ENCODE measurements around the gene MYPN.
"Not testable (repeated sequence)": the region's sequence is repeated elsewhere in the genome, so short reads cannot be mapped to it uniquely, and the experiment has no call there.

The MYPN gene

DNA sequence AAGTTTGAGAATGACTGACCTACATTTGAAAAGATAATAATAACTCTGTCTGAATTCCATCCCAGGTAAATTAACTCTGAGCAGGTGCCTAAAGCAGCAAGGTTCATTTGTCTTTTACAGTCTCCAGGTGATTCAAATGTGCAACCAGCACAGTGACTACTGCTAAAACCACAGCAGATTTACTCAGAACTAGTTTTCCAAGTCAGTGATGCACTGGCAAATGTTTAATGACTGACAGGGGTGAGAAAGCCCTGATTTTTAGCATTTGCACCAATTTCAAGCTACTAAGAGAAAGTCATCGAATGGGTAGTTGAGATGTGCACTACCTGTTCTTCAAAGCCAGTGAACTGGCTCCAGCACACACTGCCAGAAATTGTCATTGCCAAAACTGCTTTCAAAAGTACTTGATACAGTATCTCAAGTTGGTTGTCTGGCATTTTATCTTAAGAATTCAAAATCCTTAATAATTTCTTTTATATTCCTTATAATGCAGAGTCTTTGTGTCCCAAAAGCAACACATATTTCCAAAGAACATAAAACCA is 62.3 kb downstream of the MYPN start:
- no peak for DNase-seq (ENCODE audit: low read depth in 2 of 3, low spot score in 2 of 3)

- DNase-seq (ENCODE audit: low read depth in 2 of 3, low spot score in 2 of 3), result no peak
Observed at GRCh38 chr10:68172324-68172723, 63.0 kb downstream of the MYPN start.

DNA sequence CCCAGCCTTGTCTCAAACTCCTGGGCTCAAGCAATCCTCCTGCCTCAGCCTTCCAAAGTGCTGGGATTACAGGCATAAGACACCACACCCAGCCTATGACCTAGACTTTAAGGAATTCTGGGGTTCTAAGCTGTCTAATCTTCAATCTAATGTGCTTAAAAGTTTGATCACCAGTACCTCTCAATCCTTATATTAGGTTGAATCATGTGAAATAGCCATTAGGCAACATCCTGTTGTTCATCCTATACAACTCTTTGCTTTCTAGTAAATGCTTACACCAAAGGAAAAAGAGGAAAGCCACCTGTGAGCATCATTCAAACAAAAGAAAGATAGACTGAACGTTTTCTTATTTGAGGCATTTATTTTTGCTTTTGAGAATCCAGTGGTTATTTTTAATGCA is 66.7 kb downstream of the MYPN start:
- DNase-seq (ENCODE audit: low read depth in 2 of 3, low spot score in 2 of 3), result no peak

DNA sequence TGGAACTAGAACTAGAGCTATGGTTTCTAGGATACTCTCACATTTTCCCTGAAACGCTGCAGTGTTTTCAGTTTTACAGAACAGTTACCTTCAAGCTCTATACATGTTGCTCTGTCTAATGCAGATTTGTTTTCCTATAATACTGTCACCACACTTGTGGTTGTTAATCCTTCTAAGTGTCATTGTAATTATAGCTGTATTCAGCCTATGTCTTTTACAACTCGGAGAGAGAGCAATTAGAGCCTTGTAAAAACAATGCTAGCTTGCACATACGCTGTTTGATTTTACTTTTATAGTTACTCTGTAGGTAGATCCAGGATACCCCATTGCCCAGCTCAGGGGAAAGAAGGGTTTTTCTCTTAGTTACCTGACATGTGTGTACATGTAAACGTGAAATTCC is 67.5 kb downstream of the MYPN start:
- no peak for DNase-seq (ENCODE audit: low read depth in 2 of 3, low spot score in 2 of 3)

DNA sequence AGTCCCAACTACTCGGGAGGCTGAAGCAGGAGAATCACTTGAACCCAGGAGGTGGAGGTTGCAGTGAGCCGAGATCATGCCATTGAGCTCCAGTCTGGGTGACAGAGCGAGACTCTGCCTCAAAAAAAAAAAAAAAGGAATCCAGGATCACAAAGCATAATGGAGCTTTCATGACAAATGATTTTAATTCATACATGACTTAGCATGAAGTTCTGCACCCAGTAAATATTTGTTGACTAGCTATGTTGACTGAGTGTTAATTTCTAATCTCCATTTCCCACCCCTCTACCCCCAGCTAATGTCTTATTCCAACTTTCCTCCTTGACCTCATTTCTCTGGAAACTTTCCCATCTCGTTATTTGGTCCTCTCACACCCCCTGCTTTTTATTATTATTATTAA is 69.3 kb downstream of the MYPN start:
- no peak for DNase-seq (ENCODE audit: low read depth in 2 of 3, low spot score in 2 of 3)

- no peak for DNase-seq (ENCODE audit: low read depth in 2 of 3, low spot score in 2 of 3)
Observed at GRCh38 chr10:68179016-68179415, 69.7 kb downstream of the MYPN start.

GRCh38 chr10:68180490-68180889 is 71.2 kb downstream of the MYPN start:
- no peak for DNase-seq (ENCODE audit: low read depth in 2 of 3, low spot score in 2 of 3)

GRCh38 chr10:68184546-68184945 is 75.3 kb downstream of the MYPN start:
- no peak for DNase-seq (ENCODE audit: low read depth in 2 of 3, low spot score in 2 of 3)

GRCh38 chr10:68185085-68185484 is 75.8 kb downstream of the MYPN start:
- DNase-seq (ENCODE audit: low read depth in 2 of 3, low spot score in 2 of 3), result no peak

- DNase-seq (ENCODE audit: low read depth in 2 of 3, low spot score in 2 of 3), result no peak
Observed at GRCh38 chr10:68188835-68189234, 79.5 kb downstream of the MYPN start.

GRCh38 chr10:68192113-68192512 is 82.8 kb downstream of the MYPN start:
- DNase-seq (ENCODE audit: low read depth in 2 of 3, low spot score in 2 of 3), result no peak

DNA sequence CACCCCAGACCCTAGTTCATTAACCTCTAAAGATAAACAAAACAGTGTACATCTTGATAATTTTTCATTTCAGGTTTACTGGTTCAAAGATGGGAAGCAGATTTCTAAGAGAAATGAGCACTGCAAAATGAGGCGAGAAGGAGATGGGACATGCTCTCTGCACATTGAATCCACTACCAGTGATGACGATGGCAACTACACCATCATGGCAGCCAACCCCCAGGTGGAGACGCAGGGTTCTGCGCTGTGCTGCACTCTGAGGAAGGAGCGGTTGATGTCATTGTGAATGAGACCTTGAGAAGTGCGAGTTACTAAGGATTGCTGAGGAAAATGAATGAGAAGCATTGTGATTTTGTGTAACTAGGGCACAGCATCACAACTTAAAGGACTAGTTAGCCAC is 85.0 kb downstream of the MYPN start:
- no peak for DNase-seq (ENCODE audit: low read depth in 2 of 3, low spot score in 2 of 3)

GRCh38 chr10:68195776-68196175 is 86.5 kb downstream of the MYPN start:
- DNase-seq (ENCODE audit: low read depth in 2 of 3, low spot score in 2 of 3), result not testable (repeated sequence)

DNA sequence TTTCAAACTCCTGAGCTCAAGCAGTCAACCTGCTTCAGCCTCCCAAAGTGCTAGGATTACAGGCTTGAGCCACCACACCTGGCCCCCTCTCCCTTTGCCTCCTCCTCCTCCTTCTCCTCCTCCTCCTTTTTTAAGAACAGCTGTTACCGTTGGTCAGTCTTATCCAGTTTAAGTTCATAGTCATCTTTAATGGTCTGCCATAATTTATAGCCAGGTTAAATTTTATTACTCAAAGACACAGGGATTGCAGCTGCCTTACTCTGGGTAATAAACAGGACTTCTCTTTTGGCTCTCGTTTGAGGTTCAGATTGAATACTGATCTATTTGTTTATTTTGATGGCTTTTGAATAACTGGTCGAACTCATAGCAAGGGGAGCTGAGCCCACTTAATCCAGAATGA is 87.4 kb downstream of the MYPN start:
- no peak for DNase-seq (ENCODE audit: low read depth in 2 of 3, low spot score in 2 of 3)

DNA sequence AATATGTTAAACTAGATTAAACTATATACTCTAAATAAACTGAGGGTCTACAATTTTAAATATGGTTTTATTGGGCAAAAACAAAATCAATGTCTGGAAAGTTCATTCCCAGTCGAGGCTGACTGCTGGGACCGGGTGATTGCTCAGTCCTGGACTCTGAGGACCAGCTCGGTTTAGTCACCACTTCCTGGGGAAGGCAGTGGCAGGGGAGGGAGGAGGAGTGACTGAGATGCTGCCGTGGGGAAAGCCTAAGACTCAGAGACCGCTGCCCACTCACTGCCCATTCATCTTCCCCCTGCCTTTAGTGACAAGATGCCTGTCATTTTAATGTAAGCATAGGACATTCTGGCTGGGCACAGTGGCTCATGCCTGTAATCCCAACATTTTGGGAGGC is 93.7 kb downstream of the MYPN start:
- DNase-seq (ENCODE audit: low read depth in 2 of 3, low spot score in 2 of 3), result no peak

DNA sequence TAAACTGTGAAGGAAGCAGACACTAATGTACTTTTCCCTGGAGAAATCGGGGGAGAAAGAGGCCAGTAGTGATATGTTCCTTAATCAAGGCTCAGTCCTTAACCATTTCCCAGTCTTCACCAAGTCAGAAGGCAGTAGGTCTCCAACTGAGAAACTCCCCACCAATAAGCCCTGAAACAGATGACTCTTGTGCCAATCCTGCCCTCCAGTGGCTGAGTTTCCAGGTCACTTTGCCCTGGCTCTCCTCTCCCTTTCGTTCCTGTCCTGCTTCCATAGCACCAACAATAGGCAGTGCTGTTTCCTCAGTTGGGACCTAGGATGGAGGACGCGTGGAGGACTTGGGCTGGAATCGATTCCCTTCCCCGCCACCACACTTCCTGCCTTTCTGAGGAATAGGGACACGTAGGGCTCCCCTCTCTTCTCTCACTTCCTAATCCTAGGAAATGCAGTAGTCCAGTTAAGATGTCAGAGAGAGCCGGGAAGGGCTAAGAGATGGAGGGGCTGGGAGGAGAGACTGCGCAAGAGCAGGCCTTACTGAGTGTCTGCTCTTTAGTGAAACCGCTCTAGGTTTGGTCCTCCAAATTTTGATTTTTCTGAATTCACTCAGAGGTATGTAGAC is 99.2 kb downstream of the MYPN start:
- no peak for DNase-seq (ENCODE audit: low read depth in 2 of 3, low spot score in 2 of 3)

DNA sequence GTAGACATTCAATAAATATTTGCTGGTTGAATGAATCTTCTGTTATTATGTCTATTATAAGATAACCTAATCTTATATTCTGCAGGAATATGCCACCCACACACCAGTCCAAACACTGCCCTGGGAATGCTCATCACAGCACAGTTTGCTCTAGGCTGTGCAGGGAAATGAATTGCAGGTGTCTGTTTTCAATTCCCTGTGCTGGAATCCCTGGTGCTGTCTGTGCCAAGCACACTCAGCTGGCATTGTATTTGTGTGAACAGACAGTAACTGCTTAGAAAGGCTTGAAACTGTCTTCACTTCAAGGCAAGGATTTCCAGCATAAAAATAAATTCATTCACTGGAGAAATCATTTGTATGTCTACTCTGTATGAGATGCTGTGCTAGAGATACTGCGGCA is 102.4 kb downstream of the MYPN start:
- no peak for DNase-seq (ENCODE audit: low read depth in 2 of 3, low spot score in 2 of 3)

DNA sequence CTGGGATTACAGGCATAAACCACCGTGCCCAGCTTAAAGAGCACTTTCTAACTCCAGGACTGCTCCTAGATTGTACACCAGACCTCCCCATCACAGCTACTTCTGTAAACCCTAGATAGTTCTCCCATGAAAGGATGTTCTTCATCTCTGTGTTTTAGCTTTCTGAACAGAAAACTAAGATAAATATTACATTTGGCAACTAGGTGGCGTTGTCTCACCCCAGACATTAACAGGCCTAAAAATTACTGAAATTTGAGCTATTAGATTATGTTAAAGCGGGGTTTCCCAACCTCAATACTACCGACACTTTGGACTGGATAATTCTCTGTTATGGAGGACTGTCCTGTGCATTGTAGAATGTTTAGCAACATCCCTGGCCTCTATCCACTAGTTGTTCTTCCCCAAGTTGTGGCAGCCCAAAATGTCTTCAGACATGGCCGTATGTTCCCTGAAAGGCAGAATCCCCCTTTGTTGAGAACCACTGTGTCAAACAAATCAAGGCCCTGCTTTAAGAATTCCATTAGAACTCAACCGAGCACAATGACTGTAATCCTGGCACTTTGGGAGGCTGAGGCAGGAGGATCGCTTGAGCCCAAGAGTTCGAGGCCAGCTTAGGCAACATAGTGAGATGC is 103.5 kb downstream of the MYPN start:
- no peak for DNase-seq (ENCODE audit: low read depth in 2 of 3, low spot score in 2 of 3)

DNA sequence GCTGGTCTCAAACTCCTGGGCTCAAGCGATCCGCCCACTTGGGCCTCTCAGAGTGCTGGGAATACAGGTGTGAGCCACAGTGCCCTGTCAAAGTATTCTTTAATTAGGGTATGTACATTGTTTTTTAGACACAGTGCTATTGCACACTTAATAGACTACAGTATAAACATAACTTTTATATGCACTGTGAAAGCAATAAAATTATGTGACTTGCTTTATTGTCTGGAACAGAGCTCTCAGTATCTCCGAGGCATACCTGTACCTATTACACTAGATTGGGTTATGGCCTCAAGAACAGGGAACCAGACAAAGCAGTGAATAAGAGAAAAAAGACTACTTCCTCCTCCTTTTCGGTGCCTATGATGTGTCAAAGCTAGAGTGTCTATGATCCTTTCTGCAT is 109.5 kb downstream of the MYPN start:
- DNase-seq (ENCODE audit: low read depth in 2 of 3, low spot score in 2 of 3), result no peak

DNA sequence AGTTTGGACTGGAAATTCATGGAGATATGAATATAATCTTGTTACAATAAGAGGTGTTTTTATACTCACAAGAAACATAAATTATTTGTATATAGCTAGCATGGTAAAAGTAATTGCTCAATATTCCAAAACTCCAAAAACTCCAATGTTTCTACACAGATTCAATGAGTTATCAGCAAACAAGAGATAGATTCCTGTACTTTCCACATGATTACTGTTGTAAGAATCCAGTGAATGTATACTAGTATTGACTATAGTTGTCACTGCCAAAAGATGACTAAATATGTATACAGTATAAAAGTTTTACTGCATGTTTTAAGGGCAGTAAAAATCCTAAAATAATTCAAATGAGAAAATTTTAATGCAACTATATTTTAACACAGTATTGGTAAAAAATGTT is 111.9 kb downstream of the MYPN start:
- no peak for DNase-seq (ENCODE audit: low read depth in 2 of 3, low spot score in 2 of 3)

GRCh38 chr10:68222391-68222790 is 113.1 kb downstream of the MYPN start:
- no peak for DNase-seq (ENCODE audit: low read depth in 2 of 3, low spot score in 2 of 3)

GRCh38 chr10:68223535-68224165 is 114.4 kb downstream of the MYPN start:
- no peak for DNase-seq (ENCODE audit: low read depth in 2 of 3, low spot score in 2 of 3)

- DNase-seq (ENCODE audit: low read depth in 2 of 3, low spot score in 2 of 3), result no peak
Observed at GRCh38 chr10:68224810-68225209, 115.5 kb downstream of the MYPN start.

All from activated CD8-positive, alpha-beta memory T cell treated with anti-CD3 and anti-CD28 coated beads for 48 hours (primary cell).